H1 (cell line): ENCODE data around the gene HOMER3.

Source experiments
- RAD21 ChIP-seq, 2 experiments: IDR thresholded peaks in 1 of 2; conservative IDR thresholded peaks in 1 of 2; 2 replicates each; pipeline ENCODE4 v1.6.1; 2011; ENCODE audit warnings: low read depth in 2 of 2, low read length in 2 of 2, improper control_type of control experiment in 1 of 2, inconsistent platforms in 1 of 2, mild to moderate bottlenecking in 1 of 2, moderate library complexity in 1 of 2
- TF ChIP-seq, protein P1 (sequence below), 3 experiments: IDR thresholded peaks; 1 replicate in 2 of 3; 2 replicates in 1 of 3; pipeline versions ENCODE4 v1.5.1 to v1.6.1; 2011; ENCODE audit warnings: low read length in 3 of 3, mild to moderate bottlenecking in 3 of 3, inconsistent platforms in 2 of 3, low read depth in 1 of 3, moderate library complexity in 1 of 3; ENCODE audit not compliant: insufficient read depth in 1 of 3; ENCODE audit errors: control extremely low read depth in 1 of 3

DNA sequence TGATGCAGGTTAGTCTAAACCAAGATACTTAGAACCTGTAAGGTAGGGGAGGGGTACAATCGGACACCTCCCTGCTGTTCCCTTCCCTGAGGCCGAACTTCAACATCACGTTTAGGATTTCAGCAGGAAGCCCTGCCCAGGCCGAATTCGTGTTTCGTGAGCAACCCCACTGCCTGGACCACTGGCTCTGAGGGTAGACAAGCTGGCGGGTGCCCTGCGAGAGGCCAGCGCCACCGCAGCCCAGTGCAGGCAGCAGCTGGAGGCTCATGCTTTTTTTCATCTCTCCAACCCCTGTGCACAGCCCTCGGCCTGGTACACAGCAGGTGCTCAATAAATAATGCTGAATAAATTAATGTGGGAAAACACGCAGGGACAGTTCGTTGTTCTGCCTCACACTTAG, 7.7 kb downstream of the HOMER3 start:
- TF ChIP-seq, protein P1, sequence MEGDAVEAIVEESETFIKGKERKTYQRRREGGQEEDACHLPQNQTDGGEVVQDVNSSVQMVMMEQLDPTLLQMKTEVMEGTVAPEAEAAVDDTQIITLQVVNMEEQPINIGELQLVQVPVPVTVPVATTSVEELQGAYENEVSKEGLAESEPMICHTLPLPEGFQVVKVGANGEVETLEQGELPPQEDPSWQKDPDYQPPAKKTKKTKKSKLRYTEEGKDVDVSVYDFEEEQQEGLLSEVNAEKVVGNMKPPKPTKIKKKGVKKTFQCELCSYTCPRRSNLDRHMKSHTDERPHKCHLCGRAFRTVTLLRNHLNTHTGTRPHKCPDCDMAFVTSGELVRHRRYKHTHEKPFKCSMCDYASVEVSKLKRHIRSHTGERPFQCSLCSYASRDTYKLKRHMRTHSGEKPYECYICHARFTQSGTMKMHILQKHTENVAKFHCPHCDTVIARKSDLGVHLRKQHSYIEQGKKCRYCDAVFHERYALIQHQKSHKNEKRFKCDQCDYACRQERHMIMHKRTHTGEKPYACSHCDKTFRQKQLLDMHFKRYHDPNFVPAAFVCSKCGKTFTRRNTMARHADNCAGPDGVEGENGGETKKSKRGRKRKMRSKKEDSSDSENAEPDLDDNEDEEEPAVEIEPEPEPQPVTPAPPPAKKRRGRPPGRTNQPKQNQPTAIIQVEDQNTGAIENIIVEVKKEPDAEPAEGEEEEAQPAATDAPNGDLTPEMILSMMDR (IDR thresholded peaks at IDR 0.05; ENCODE audit: control extremely low read depth in 1 of 3, insufficient read depth in 1 of 3, low read depth in 1 of 3, low read length in 3 of 3) = no peak
- no peak for TF ChIP-seq RAD21 (IDR thresholded peaks at IDR 0.05 in 1 of 2, conservative IDR thresholded peaks at IDR 0.05 in 1 of 2; ENCODE audit: low read depth in 2 of 2, low read length in 2 of 2)
